Inflammatory macrophage treated with lipopolysaccharide for 4 hours (primary cell): ENCODE measurements around the gene TYMP.

Experiments used
- DNase-seq: peaks from one replicate; pipeline ENCODE4 v3.0.0-alpha.2; 2020

Gene TYMP

GRCh38 chr22:50504369-50505211 lies 25.2 kb downstream of the TYMP start:
- no peak for DNase-seq

GRCh38 chr22:50503475-50504145 lies 26.2 kb downstream of the TYMP start:
- DNase-seq, result no peak

GRCh38 chr22:50502628-50503474 lies 27.0 kb downstream of the TYMP start:
- DNase-seq, result no peak

- no peak for DNase-seq
Observed at GRCh38 chr22:50502096-50502495, 27.7 kb downstream of the TYMP start.

GRCh38 chr22:50500452-50500851 lies 29.4 kb downstream of the TYMP start:
- no peak for DNase-seq

- peak; percentile 69 for DNase-seq
Observed at GRCh38 chr22:50498322-50498890, 31.4 kb downstream of the TYMP start.

- no peak for DNase-seq
Observed at GRCh38 chr22:50497093-50497492, 32.7 kb downstream of the TYMP start.

- peak; percentile 74 for DNase-seq
Observed at GRCh38 chr22:50490531-50491308, 39.1 kb downstream of the TYMP start.

- DNase-seq, result no peak
Observed at GRCh38 chr22:50489363-50490243, 40.2 kb downstream of the TYMP start.

- DNase-seq, result no peak
Observed at GRCh38 chr22:50488886-50489285, 40.9 kb downstream of the TYMP start.

GRCh38 chr22:50488006-50488677 lies 41.7 kb downstream of the TYMP start:
- DNase-seq, result no peak

GRCh38 chr22:50487290-50488005 lies 42.4 kb downstream of the TYMP start:
- DNase-seq, result no peak

GRCh38 chr22:50486561-50487289 lies 43.1 kb downstream of the TYMP start, which contains the start of gene MIOX:
Gene MIOX, plus strand, starts transcription at chr22:50486859. Its CDS starts 39 bp downstream, at chr22:50486898.
- no peak for DNase-seq

GRCh38 chr22:50485221-50486131 lies 44.3 kb downstream of the TYMP start:
- DNase-seq, result no peak

- no peak for DNase-seq
Observed at GRCh38 chr22:50483977-50484853, 45.6 kb downstream of the TYMP start.

GRCh38 chr22:50483556-50483955 lies 46.3 kb downstream of the TYMP start:
- DNase-seq, result no peak

GRCh38 chr22:50483106-50483505 lies 46.7 kb downstream of the TYMP start:
- DNase-seq, result no peak
